Measurements from ENCODE around the gene SLC28A3.

DNA sequence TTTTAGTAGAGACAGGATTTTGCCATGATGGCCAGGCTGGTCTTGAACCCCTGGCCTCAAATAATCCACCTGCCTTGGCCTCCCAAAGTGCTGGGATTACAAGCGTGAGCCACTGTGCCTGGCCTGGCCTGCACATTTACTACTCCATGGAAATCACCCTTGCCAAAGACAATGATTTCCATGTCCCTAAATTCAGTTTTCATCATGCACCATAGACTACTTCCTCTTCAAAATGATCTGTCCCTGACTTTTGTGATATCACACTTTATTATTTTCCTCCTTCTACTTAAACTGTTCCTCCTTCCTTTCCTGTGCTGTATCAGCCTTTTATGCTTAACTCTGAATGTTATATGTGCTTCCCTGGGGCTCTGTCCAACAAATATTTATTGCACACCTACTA lies 20.3 kb downstream of the SLC28A3 start:
- TF ChIP-seq, protein P1, sequence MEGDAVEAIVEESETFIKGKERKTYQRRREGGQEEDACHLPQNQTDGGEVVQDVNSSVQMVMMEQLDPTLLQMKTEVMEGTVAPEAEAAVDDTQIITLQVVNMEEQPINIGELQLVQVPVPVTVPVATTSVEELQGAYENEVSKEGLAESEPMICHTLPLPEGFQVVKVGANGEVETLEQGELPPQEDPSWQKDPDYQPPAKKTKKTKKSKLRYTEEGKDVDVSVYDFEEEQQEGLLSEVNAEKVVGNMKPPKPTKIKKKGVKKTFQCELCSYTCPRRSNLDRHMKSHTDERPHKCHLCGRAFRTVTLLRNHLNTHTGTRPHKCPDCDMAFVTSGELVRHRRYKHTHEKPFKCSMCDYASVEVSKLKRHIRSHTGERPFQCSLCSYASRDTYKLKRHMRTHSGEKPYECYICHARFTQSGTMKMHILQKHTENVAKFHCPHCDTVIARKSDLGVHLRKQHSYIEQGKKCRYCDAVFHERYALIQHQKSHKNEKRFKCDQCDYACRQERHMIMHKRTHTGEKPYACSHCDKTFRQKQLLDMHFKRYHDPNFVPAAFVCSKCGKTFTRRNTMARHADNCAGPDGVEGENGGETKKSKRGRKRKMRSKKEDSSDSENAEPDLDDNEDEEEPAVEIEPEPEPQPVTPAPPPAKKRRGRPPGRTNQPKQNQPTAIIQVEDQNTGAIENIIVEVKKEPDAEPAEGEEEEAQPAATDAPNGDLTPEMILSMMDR (IDR thresholded peaks at IDR 0.05), result no peak
- TF ChIP-seq POLR2A (IDR thresholded peaks at IDR 0.05), result no peak
